Astrocyte of the hippocampus (primary cell): ENCODE data around the gene MPP2.
A peak's percentile ranks its signal among the peaks of the same experiment; 100 is the strongest.
"Not testable (repeated sequence)": the region's sequence is repeated elsewhere in the genome, so short reads cannot be mapped to it uniquely, and the experiment has no call there.

Experiments
- DNase-seq: peaks from one replicate; pipeline ENCODE4 v3.0.0; 2011; ENCODE audit warnings: low read depth, low spot score

MPP2 gene

GRCh38 chr17:43877451-43878155, 29.7 kb downstream of the MPP2 start:
- DNase-seq, result no peak

GRCh38 chr17:43877031-43877430, 30.3 kb downstream of the MPP2 start:
- DNase-seq, result no peak

- no peak for DNase-seq
Observed at GRCh38 chr17:43875476-43876147, 31.7 kb downstream of the MPP2 start.

GRCh38 chr17:43874293-43874692, 33.0 kb downstream of the MPP2 start:
- DNase-seq, result no peak

GRCh38 chr17:43873815-43874214, 33.5 kb downstream of the MPP2 start:
- DNase-seq, result no peak

GRCh38 chr17:43873091-43873490, 34.2 kb downstream of the MPP2 start:
- no peak for DNase-seq

- no peak for DNase-seq
Observed at GRCh38 chr17:43871946-43872690, 35.2 kb downstream of the MPP2 start.

- not testable (repeated sequence) for DNase-seq
Observed at GRCh38 chr17:43869031-43869430, 38.3 kb downstream of the MPP2 start.

- no peak for DNase-seq
Observed at GRCh38 chr17:43868226-43868994, 38.9 kb downstream of the MPP2 start.

GRCh38 chr17:43864161-43864984, 43.0 kb downstream of the MPP2 start:
- peak; percentile 14 for DNase-seq

- DNase-seq, result no peak
Observed at GRCh38 chr17:43861960-43862359, 45.4 kb downstream of the MPP2 start.

- no peak for DNase-seq
Observed at GRCh38 chr17:43860927-43861622, 46.3 kb downstream of the MPP2 start.

GRCh38 chr17:43860077-43860725, 47.1 kb downstream of the MPP2 start:
- DNase-seq, result no peak

- DNase-seq, result no peak
Observed at GRCh38 chr17:43857957-43858600, 49.3 kb downstream of the MPP2 start.

- no peak for DNase-seq
Observed at GRCh38 chr17:43857141-43857540, 50.2 kb downstream of the MPP2 start.

GRCh38 chr17:43856141-43856540, 51.2 kb downstream of the MPP2 start:
- no peak for DNase-seq

- no peak for DNase-seq
Observed at GRCh38 chr17:43855061-43855460, 52.3 kb downstream of the MPP2 start.

GRCh38 chr17:43854498-43854897, 52.8 kb downstream of the MPP2 start:
- DNase-seq, result no peak

- DNase-seq, result no peak
Observed at GRCh38 chr17:43853546-43853945, 53.8 kb downstream of the MPP2 start.
